Measurements from ENCODE around the gene TTLL1.

DNA sequence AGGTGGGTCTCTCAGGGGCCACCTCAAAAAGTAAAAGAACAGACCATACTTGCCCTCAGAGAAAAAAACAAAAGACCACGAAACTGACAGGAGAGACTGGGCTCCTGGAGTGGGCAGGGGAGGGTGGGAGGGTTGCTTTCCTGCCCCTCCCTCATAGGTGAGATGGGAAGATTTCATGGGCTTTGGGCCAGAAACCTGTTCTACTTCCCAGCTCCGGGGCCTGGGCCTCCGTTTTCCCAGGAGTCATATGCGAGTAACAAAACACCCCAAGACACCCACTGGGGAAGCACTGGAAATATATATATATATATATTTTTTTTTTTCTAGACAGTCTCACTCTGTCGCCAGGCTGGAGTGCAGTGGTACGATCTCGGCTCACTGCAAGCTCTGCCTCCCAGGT, 31.6 kb downstream of the TTLL1 start:
- TF ChIP-seq, protein P1, sequence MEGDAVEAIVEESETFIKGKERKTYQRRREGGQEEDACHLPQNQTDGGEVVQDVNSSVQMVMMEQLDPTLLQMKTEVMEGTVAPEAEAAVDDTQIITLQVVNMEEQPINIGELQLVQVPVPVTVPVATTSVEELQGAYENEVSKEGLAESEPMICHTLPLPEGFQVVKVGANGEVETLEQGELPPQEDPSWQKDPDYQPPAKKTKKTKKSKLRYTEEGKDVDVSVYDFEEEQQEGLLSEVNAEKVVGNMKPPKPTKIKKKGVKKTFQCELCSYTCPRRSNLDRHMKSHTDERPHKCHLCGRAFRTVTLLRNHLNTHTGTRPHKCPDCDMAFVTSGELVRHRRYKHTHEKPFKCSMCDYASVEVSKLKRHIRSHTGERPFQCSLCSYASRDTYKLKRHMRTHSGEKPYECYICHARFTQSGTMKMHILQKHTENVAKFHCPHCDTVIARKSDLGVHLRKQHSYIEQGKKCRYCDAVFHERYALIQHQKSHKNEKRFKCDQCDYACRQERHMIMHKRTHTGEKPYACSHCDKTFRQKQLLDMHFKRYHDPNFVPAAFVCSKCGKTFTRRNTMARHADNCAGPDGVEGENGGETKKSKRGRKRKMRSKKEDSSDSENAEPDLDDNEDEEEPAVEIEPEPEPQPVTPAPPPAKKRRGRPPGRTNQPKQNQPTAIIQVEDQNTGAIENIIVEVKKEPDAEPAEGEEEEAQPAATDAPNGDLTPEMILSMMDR (conservative IDR thresholded peaks at IDR 0.05; ENCODE audit: low read depth in 2 of 2) = no peak
- TF ChIP-seq CREB1 (CRISPR knock-in tag; IDR thresholded peaks at IDR 0.05; ENCODE audit: low read depth) (no peak), NANOG (IDR thresholded peaks at IDR 0.05; ENCODE audit: borderline replicate concordance) (no peak), EZH2 (IDR thresholded peaks at IDR 0.05; ENCODE audit: low read depth, unreplicated experiment) (no peak), POLR2AphosphoS5 (IDR thresholded peaks at IDR 0.05; ENCODE audit: low read depth) (no peak)
- TF ChIP-seq, protein P2, sequence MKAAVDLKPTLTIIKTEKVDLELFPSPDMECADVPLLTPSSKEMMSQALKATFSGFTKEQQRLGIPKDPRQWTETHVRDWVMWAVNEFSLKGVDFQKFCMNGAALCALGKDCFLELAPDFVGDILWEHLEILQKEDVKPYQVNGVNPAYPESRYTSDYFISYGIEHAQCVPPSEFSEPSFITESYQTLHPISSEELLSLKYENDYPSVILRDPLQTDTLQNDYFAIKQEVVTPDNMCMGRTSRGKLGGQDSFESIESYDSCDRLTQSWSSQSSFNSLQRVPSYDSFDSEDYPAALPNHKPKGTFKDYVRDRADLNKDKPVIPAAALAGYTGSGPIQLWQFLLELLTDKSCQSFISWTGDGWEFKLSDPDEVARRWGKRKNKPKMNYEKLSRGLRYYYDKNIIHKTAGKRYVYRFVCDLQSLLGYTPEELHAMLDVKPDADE (IDR thresholded peaks at IDR 0.05) = no peak

All from GM23338 (cell line).